Brain pericyte (primary cell): ENCODE results near the gene IFNL1.
"Not testable (repeated sequence)": the region's sequence is repeated elsewhere in the genome, so short reads cannot be mapped to it uniquely, and the experiment has no call there.

ENCODE experiments used
- DNase-seq: peaks from one replicate; pipeline ENCODE4 v3.0.0-alpha.2; 2012; ENCODE audit warnings: low read depth, low spot score

Gene IFNL1

DNA sequence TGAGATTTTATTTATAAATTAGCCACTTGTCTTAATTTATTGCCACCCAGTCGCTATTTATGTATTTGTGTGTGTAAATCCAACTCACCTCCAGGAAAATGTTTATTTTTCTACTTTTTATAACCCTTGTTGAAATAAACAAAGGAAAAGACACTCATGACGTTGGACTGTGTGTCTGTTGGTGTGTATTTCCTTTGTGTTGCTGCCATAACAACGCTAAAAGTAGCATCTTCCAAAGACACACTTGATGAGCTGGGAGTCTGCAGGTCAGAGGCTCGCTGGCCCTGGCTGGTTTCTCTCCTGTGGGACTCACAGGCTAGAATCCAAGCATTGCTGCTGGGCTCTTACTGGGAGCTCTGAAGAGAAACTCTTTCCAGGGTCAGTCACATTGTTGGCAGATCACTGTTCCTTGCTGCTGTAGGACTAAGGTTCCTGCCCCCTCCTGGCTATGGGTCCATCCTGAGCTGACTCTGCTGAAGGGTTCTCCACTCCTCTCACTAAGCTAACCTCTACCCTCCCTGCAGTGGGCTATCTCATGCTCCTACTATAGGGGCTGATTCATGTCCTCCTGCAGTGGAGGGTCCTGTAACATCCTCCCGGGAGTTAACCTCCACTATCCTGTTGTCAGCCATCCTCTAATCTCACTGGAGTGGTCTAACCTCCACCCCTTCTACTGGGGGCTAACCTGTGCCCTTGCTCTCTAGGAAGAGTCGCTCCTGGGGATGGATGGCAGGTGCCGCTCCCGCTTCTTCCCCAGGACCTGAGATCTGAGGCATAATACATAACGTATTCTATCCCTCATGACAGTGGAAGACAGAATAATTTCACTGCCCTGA, 26.0 kb upstream of the IFNL1 start:
- no peak for DNase-seq

DNA sequence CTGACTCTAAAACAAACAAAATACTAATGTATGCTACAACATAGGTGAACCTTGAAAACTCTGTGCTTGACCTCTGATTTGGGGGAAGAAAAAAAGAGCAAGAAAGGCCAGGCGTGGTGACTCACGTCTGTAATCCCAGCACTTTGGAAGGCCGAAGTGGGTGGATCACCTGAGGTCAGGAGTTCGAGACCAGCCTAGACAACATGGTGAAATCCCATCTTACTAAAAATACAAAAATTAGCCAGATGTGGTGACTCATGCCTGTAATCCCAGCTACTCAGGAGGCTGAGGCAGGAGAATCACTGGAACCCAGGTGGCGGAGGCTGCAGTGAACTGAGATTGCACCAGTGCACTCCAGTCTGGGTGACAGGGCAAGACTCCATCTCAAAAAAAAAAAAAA, 22.3 kb upstream of the IFNL1 start:
- DNase-seq = not testable (repeated sequence)

DNA sequence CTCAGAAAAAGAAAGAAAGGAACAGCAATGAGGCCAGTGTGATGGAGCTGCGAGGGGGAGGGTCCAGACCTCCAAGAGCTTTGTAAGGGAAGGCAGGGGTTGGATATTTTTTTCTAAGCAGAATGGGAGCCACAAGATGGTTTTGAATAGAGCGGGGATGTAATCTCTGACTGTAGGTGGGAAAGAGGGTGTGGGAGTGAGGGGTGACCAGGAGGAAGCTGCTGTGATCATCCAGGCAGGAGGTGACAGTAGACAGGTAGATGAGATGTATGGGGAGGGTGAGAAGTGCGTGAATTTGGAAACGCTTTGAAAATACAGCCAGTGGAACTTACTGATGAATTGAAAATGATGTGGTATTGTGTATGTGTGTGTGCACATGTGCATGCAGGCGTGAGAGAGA, 20.6 kb upstream of the IFNL1 start:
- no peak for DNase-seq

DNA sequence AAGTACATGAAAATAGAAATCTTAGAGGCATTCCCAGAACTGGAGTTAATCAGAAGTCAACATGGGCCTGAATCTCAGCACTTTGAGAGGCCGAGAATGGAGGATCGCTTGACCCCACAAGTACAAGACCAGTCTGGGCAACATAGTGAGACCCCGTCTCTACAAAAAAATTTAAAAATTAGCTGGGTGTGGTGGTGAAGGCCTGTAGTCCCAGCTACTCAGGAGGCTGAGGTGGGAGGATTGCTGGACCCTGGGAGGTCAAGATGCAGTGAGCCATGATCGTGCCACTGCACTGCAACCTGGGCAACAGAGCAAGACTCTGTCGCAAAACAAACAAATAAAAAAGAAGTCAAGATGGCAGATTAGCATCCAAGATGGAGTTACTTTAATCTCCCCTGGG, 19.5 kb upstream of the IFNL1 start:
- no peak for DNase-seq

DNA sequence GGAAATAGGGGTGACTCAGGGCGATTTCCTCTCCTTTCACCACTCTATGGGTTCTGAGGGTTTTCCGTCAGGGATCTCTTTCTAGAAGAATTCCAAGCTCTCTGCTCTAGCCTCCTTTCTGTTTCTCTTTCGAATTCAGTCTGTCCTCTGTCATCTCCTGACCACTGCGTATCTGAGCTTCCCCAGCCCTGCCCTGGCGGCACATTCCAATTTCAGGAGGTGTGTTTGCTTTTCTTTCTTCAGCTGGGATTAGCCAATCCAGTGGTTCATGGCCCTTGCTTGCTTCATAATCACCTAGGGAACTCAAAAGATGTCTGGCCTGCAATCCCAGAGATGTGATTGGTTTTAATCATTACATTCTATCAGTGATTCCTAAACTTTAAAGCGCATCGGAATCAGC, 18.6 kb upstream of the IFNL1 start:
- no peak for DNase-seq

DNA sequence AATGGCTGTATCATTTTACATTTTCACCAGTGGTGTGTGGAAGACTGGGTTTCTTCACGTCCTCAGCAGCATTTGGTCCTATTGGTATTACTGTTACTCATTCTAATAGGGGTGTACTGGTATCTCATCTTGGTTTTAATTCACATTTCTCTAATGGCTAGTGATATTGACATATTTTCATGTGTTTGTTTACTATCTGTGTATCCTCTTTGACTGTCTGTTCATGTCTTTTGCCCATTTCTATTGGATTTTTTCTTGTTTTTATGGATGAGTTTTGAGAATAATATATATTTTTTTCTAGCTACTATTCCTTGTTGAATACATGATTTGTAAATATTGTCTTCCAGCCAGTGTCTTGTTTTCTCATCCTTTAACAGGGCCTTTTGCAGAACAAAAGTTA, 14.2 kb upstream of the IFNL1 start:
- no peak for DNase-seq

DNA sequence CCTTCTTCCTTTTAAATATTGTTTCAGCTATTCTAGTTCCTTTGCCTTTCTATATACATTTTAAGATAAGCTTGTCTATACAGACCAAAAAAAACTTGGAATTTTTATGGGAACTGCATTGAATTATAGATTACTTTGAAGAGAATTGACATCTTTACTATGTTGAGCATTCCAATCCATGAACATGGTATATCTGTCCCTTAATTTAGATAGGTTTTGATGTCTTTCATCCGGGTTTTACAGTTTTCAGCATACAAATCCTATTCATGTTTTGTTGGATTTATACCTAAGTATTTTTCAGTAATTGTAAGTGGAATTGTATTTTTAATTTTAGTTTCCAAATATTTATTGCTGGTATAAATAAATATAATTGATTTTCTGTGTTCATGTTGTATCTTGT, 12.2 kb upstream of the IFNL1 start:
- DNase-seq = no peak

DNA sequence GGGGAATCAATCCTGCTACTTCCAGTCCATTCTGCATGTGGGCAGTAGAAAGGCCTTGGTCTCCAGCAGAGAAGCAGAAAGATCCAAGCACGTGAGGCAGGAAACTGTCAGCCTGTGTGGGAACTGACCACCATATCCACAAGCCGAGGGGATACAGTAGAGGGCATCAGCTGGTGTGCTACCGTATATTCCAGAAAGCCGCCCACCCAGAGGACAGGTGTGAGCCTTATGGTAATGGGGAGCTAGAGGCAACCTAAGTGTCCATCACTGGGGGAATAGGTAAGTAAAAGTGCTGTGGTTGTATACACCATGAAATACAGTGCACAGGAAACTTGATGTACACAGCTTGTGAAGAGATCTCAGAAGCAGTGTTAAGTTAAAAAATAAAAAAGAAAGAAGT, 2.8 kb upstream of the IFNL1 start:
- DNase-seq = no peak

DNA sequence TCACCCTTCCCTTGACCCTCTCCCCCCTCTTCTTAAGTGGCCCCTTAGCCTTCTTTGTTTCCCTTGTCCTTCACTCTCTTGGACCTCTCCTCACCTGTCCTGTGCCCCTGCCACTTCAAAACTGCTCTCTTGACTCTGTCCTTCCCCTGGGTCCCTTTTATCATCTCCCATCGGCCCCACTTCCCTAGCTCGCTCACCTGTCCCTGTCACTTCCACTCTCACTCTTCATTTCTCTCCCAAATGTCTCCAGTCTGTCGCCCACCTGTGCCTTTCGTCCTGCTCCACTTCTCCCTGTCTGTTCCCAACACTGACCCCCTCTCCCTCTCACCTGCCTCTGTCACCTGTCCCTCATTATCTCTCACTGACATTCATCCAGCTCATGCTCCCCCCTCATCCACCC, 699 bp downstream of the IFNL1 start:
- DNase-seq = no peak

DNA sequence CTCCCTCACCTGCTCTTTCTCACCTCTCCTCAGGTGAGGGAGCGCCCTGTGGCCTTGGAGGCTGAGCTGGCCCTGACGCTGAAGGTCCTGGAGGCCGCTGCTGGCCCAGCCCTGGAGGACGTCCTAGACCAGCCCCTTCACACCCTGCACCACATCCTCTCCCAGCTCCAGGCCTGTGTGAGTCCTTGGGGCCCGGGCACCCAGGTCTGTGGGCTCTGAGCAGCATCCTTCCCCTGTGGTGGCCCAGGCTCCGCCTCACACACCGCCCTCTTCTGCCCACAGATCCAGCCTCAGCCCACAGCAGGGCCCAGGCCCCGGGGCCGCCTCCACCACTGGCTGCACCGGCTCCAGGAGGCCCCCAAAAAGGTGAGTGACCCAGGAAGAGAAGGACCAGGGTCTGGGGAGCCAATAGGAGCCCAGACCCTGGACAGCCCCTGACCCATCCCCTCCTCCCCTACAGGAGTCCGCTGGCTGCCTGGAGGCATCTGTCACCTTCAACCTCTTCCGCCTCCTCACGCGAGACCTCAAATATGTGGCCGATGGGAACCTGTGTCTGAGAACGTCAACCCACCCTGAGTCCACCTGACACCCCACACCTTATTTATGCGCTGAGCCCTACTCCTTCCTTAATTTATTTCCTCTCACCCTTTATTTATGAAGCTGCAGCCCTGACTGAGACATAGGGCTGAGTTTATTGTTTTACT, 1.9 kb downstream of the IFNL1 start:
- DNase-seq = no peak

DNA sequence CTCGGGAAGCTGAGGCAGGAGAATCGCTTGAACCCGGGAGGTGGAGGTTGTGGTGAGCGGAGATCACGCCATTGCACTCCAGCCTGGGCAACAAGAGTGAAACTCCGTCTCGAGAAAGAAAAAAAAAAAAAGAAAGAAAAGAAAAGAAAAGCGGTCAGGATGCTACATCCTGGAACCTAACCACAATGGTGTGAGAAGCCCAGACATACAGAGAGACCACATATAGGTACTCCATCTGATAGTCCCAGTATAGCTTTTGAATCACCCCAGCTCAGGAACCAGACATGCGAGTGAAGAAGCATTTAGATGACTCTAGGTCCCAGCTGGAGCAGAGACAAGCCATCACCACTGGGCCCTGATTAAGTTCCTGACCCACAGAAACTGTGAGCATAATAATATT, 3.2 kb downstream of the IFNL1 start:
- no peak for DNase-seq

DNA sequence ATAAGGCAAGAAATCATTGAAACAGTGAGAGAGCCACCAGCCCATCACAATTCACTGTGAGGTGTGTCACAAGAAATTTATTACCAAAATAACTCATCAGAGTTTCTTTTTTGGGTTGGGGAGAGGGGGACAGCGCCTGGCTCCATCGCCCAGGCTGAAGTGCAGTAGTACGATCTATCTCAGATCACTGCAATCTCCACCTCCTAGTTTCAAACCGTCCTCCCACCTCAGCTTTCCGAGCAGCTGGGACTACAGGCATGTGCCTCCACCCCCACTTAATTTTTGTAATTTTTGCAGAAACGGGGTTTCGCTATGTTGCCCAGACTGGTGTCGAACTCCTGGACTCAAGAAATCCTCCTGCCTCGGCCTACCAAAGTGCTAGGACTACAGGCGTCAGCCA, 3.6 kb downstream of the IFNL1 start:
- no peak for DNase-seq

DNA sequence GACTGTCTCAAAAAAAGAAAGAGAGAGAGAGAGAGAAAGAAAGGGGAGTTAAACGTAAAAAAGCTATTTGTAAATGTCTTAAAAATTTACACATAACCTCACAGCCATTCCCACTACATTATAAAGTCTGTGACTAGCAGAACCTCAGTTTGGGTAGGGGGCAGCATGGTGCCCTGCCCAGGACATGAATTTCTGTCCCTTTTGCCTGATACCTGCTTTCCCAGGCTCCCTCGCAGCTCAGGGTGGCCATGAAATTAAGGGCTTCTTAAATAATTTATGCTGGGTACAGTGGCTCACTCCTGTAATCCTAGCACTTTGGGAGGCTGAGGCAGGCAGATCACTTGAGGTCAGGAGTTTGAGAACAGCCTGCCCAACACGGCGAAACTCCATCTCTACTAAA, 4.8 kb downstream of the IFNL1 start:
- no peak for DNase-seq

DNA sequence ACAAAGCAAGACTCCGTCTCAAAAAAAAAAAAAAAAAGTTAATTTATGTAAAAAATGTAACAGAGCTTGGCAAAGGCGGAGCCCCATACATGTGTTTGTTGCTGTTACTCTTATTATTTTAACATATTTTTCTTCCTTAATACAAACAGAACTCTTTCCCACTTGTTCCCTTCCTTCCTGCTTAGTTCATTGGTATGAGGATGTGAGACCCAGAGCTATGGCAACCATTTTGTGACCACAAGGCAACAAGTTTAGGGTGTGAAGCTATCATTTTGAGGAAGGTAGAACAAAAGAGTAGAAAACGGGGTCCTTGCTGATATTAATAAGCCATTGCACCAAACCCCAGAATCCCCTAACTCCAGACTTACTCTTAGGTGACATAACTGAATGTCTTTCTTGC, 5.4 kb downstream of the IFNL1 start:
- no peak for DNase-seq

DNA sequence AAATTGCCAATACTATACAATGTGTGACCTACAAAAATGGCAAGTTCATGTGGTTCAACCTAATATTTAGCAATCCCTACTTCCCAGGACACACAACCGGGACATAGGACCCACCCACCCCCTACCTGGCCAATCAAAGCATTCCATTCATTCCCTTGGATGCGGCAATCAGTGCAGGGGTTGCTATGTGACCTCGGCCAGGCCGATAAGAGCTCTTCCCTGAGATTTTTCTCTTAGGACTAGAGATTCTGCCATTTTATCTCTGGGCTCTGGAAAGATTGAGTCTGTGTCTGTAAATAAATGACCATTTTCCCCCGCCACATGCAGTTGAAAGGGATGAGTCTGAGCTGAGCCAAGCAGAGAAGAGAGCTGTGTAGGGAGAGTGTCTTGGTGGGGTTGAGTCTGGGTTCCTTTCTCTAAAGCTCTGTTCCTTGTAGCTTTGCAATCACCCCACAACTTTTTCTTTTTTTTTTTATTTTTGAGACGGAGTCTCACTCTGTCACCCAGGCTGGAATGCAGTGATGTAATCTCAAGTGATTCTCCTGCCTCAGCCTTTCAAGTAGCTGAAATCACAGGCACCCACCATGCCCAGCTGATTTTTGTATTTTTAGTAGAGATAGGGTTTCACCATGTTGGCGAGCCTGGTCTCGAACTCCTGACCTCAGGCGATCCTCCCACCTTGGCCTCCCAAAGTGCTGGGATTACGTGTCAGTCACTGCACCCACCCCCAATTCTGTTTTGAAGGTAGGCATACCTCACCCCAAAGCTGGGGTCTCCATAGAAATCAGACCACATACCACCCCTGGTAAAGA, 7.4 kb downstream of the IFNL1 start:
- no peak for DNase-seq

DNA sequence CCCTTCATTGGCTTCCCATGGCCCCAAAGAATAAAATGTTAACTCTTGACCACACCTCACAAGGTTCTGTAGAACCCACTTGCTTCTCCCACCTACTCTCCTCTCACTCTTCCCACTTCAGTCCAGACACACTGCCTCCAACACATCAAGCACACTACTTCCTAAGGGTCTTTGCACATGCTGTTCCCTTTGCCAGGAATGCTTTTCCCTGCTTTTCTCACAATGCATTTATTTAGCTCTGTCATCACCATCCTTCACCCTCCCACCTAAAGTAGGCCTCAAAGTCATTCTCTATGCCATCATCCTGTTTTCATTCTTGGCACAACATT, 7.9 kb downstream of the IFNL1 start:
- no peak for DNase-seq

DNA sequence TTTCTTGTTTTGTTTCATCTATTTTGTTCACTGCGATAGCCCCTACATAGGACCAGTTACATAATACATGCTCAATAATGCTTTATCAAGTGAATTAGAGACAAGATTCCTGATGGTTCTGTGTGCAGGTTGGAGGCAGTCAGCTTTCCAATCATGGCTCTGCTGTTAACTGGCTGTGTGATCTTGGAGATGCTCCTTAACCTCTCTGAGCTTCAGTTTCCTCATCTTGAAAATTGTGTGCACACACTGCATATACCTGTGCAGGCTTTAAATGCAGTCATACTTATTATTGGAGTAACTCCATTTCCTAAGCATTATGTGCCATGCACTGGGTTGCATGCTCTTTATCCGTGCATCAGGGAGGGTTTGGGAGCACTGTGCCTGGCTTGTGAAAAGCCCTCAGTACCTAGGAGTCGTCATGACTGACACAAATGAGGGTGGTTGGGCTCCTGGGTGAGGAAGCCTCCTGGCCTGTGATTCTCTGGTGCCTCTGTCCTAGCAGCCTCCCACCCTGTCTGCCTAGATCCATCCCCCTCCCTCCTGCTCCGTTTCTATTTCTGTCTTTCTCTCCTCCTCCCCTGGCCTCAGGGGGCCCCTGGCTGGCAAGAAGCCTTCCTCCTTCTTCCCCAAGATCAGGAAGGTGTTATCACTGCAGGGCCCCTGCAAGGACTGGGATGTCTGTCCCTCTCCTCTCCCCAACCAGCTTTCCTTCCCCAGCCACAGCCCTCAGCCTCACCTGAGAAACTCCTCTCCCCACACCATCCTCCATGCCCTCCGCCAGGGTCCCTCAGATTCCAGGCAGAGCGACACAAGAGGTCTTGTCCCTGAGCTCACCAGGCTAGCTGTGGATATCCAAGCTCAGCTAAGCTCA, 8.7 kb downstream of the IFNL1 start:
- no peak for DNase-seq

DNA sequence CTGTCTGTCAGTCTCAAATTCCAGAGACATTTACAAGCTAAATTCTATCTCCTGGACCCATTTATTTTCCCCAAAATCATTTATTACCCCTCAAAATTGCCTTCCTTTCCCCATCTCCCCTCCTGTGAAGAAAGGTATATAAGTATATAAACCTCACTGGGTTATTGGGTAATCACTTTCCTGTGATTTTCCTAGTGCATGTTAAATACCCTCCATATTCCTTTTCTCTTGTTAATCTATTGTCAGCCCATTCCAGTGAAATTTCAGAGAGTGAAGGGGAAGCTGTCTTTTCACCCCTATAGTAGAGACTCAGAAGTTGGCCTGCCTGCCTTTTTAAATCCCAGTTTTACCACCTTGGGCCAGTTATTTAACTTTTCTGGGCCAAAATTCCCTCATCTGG, 9.9 kb downstream of the IFNL1 start:
- no peak for DNase-seq

DNA sequence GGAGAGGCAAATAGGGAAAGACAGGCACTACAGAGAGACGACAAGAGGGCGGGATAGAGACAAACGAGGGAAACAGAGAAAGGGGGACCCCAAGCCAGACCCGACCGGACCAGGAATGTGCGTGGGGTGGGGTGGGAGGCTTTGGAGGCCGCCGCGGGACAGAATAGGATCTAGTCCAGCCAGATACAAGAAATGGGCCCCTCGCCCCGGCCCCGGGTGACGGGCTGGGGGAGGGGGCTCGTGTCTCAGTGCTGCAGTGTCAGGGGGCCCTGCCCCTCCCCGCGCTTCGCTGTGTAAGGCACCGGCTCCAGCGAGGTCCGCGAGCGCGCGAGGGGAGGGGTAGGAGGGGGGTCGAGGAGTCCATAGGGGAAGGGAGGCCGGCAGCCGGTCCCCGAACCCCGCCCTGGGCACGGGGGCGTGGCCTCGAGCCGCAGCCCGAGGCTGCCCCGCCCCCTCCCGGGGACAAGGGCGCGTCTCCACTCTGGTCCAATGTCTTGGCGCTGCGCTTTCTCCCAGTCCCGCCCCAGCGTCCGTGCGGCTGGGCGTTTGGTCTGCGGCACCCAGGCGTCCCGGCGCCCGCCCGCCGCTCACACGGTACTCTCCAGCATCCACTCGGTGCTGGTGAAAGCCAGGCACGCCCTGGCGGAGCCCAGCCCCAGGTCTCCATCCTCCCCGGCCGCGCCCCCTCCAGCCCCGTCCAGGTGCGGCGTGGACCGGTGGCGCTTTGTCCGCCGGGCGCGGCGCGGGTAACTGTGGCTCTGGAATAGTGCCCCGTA, 11.0 kb downstream of the IFNL1 start:
- no peak for DNase-seq

DNA sequence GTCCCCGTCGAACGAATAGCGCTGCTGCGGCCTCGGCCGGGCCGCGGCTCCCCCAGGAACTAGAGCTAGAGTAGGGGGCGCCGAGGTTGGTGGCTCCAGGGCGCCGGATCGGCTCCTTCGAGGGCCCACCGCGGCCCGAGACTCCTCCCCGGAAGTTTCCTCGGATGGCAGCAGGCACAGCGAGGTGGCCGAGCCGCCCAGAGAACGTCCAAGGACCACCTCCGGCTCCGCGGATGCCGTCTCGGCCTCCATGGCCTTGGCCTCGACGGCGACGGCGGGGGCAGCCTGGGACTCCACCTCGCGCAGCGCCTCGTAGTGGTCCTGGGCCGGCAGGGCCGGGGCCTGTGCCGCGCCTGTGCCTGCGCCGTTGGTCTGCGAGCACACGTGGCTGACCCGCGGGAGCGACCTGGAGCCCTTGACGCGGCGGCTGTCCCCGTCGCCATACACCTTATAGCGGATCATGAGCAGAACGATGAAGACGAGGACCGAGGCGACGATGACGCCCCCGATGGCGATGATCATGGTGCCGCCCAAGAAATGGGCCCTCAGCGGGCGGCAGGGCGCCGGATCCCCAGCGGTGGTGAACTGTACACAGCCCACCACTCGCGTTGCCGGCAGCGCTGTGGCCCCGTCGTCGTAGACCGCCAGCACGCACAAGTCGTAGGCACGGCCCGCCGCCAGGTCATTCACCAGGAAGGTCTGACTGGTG, 11.8 kb downstream of the IFNL1 start:
- no peak for DNase-seq
